CD4-positive, alpha-beta memory T cell (primary cell): ENCODE data around the gene ARHGEF11. TPM values are rescaled to one million over a fixed set of nuclear protein-coding genes. Genes with fewer than 3 reads are reported as not detected.

Source experiments
- CTCF ChIA-PET: fragments of 350-600 bp; sonication (Branson Sonifier 250); formaldehyde crosslinking; loops from one replicate; lab custom pipeline; 2021; ENCODE audit warnings: inconsistent platforms; ENCODE audit not compliant: partially characterized antibody; lab: Charles Lee
- POLR2A ChIA-PET: fragments of 350-600 bp; sonication (Branson Sonifier 250); formaldehyde crosslinking; loops from one replicate; lab custom pipeline; 2021; ENCODE audit not compliant: partially characterized antibody; lab: Charles Lee
- DNase-seq, 5 donors: peaks; one replicate each; pipeline versions ENCODE4 v3.0.0 to v3.0.0-alpha.2; 2020 to 2022; ENCODE audit warnings: mixed read lengths in 1 of 5
- H3K27ac ChIP-seq: one replicate; pipeline ENCODE4 v1.7.0; 2013; ENCODE audit warnings: low read depth, low read length
- H3K27me3 ChIP-seq: 2 replicates; pipeline ENCODE4 v1.7.0; 2013; ENCODE audit warnings: mild to moderate bottlenecking, low read length, moderate library complexity; ENCODE audit not compliant: insufficient read depth
- H3K36me3 ChIP-seq: 2 replicates; pipeline ENCODE4 v1.7.0; 2013; ENCODE audit warnings: mild to moderate bottlenecking, low read length, moderate library complexity; ENCODE audit not compliant: insufficient read depth
- H3K4me1 ChIP-seq: 2 replicates; pipeline ENCODE4 v1.7.0; 2013; ENCODE audit warnings: mild to moderate bottlenecking, low read length, moderate library complexity; ENCODE audit not compliant: insufficient read depth
- H3K4me3 ChIP-seq, 2 donors: one replicate each; pipeline ENCODE4 v1.7.0; 2013; ENCODE audit warnings: low read length in 2 of 2, mild to moderate bottlenecking in 1 of 2
- H3K9me3 ChIP-seq, 2 donors: one replicate each; pipeline ENCODE4 v1.7.0; 2013; ENCODE audit warnings: low read length in 2 of 2, control low read depth in 1 of 2; ENCODE audit not compliant: control insufficient read depth in 1 of 2
- H3K27ac Mint-ChIP-seq, 7 donors: one replicate each; pipeline ENCODE4 v1.8.0; 2020 to 2021; ENCODE audit warnings: mixed read lengths in 7 of 7, mild to moderate bottlenecking in 6 of 7, inconsistent platforms in 3 of 7, moderate library complexity in 3 of 7
- H3K27me3 Mint-ChIP-seq, 2 donors: one replicate each; pipeline ENCODE4 v1.8.0; 2020 to 2021; ENCODE audit warnings: mixed read lengths in 2 of 2
- H3K36me3 Mint-ChIP-seq, 2 donors: one replicate each; pipeline ENCODE4 v1.8.0; 2020 to 2021; ENCODE audit warnings: mixed read lengths in 2 of 2, inconsistent platforms in 1 of 2, mild to moderate bottlenecking in 1 of 2
- H3K4me1 Mint-ChIP-seq, 4 donors: one replicate each; pipeline ENCODE4 v1.8.0; 2020 to 2021; ENCODE audit warnings: mixed read lengths in 4 of 4, mild to moderate bottlenecking in 1 of 4
- H3K4me3 Mint-ChIP-seq, 8 donors: one replicate each; pipeline ENCODE4 v1.8.0; 2020 to 2021; ENCODE audit warnings: mixed read lengths in 8 of 8, mild to moderate bottlenecking in 7 of 8, moderate library complexity in 6 of 8, inconsistent platforms in 3 of 8
- H3K9me3 Mint-ChIP-seq, 8 donors: one replicate each; pipeline ENCODE4 v1.8.0; 2020 to 2021; ENCODE audit warnings: mixed read lengths in 8 of 8, mild to moderate bottlenecking in 5 of 8, inconsistent platforms in 3 of 8, moderate library complexity in 1 of 8
- intact Hi-C: fragments of 100-400 bp; cut with micrococcal nuclease; formaldehyde crosslinking; loops from one replicate; pipeline ENCODE4 v1.15.1; 2023
- polyA plus RNA-seq, 2 donors: library from polyadenylated mRNA; unstranded; fragments of 300-500 nt; fragmentation: Illumina TruSeq; gene quantifications; one replicate each; pipeline ENCODE4 v1.2.3, GENCODE V29; 2021
- total RNA-seq, 2 experiments: library from RNA; stranded (reverse); gene quantifications; one replicate each; pipeline ENCODE4 v1.2.3, GENCODE V29; 2021

ARHGEF11 gene
- total and polyA plus RNA-seq, 4 experiments from 2014 or later, result 7.9 to 24.1 (median 20.9) TPM

DNA sequence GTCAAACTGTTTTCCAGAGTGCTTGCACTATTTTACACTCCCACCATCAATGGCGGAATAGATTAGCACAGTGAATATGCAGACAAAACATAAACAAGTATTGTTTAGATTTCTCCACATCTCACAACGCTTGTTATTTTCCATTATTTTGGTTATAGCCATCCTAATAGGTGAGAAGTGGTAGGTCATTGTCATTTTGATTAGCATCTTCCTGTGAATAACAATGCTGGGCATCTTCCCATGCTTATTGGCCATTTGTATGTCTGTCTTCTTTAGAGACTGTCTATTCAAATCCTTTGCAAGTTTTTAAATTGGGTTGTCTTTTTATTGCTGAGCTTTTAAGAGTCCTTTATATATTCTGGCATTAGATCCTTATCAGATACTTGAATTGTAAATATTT, 70.5 kb downstream of the ARHGEF11 start:
- peaks cover 27 to 29% of the 10 kb centered on the region in 2 donors for H3K27me3 Mint-ChIP-seq
- Histone ChIP-seq H3K9me3 (no peaks in the 10 kb centered on the region), H3K27ac (no peak overlapping the region), H3K27me3 (no peaks in the 10 kb centered on the region), H3K4me3 (no peak overlapping the region), H3K4me1 (no peaks in the 10 kb centered on the region), H3K36me3 (no peaks in the 10 kb centered on the region)
- intact Hi-C loops, result no loop called here
- POLR2A ChIA-PET, result no interaction called here
- no peaks in the 10 kb centered on the region for H3K36me3 Mint-ChIP-seq
- no peak for DNase-seq
- H3K27ac Mint-ChIP-seq, result no peak overlapping the region
- CTCF ChIA-PET, result no interaction called here
- no peaks in the 10 kb centered on the region for H3K9me3 Mint-ChIP-seq
- H3K4me3 Mint-ChIP-seq, result no peak overlapping the region
- H3K4me1 Mint-ChIP-seq, result no peaks in the 10 kb centered on the region

GRCh38 chr1:156973417-156973816, 72.1 kb downstream of the ARHGEF11 start:
- Mint-ChIP-seq H3K36me3 (no peaks in the 10 kb centered on the region), H3K9me3 (no peaks in the 10 kb centered on the region), H3K27ac (no peak overlapping the region), H3K4me3 (no peak overlapping the region), H3K4me1 (no peaks in the 10 kb centered on the region), H3K27me3 (peaks cover 19 to 26% of the 10 kb centered on the region in 2 donors)
- no peak overlapping the region for H3K4me3 ChIP-seq
- POLR2A ChIA-PET, result no interaction called here
- H3K36me3 ChIP-seq, result no peaks in the 10 kb centered on the region
- no peaks in the 10 kb centered on the region for H3K4me1 ChIP-seq
- no peak for DNase-seq
- no peak overlapping the region for H3K27ac ChIP-seq
- intact Hi-C loops, result no loop called here
- no peaks in the 10 kb centered on the region for H3K9me3 ChIP-seq
- CTCF ChIA-PET, result no interaction called here
- H3K27me3 ChIP-seq, result no peaks in the 10 kb centered on the region

GRCh38 chr1:156970017-156970416, 75.5 kb downstream of the ARHGEF11 start:
- no peaks in the 10 kb centered on the region for H3K9me3 ChIP-seq
- Mint-ChIP-seq H3K36me3 (no peaks in the 10 kb centered on the region), H3K4me1 (peaks cover 0 to 3% (median 0%) of the 10 kb centered on the region in 4 donors), H3K4me3 (no peak overlapping the region), H3K27me3 (peaks cover 12 to 17% of the 10 kb centered on the region in 2 donors), H3K9me3 (no peaks in the 10 kb centered on the region), H3K27ac (no peak overlapping the region)
- H3K4me1 ChIP-seq, result no peaks in the 10 kb centered on the region
- H3K4me3 ChIP-seq, result no peak overlapping the region
- H3K36me3 ChIP-seq, result no peaks in the 10 kb centered on the region
- H3K27ac ChIP-seq, result no peak overlapping the region
- ChIA-PET CTCF (interaction anchor here (0.7 to 6.7 kb wide), 19 partner anchors 10 to 280 kb away, joined by 3 to 72 read pairs (median 4); partner anchors contain the start of genes LRRC71 and NTRK1), POLR2A (interaction anchor here (0.7 to 0.8 kb wide), 2 partner anchors 25 to 60 kb away, joined by 3 to 4 read pairs; no protein-coding TSS in a partner anchor)
- peak in 4 of 5 donors; percentile 4 to 17 (median 10) for DNase-seq
- intact Hi-C loops, result loop anchor here (1.0 kb wide), 2 partner anchors 60 to 78 kb away; no protein-coding TSS in a partner anchor
- no peaks in the 10 kb centered on the region for H3K27me3 ChIP-seq

- Mint-ChIP-seq H3K27me3 (peaks cover 12 to 13% of the 10 kb centered on the region in 2 donors), H3K9me3 (no peaks in the 10 kb centered on the region), H3K27ac (peak overlapping the region in 1 of 7 donors; percentile 77), H3K4me3 (no peak overlapping the region), H3K36me3 (no peaks in the 10 kb centered on the region), H3K4me1 (peaks cover under 1 to 3% (median 2%) of the 10 kb centered on the region in 4 donors)
- Histone ChIP-seq H3K36me3 (no peaks in the 10 kb centered on the region), H3K4me1 (peaks cover 2% of the 10 kb centered on the region), H3K9me3 (no peaks in the 10 kb centered on the region), H3K27me3 (no peaks in the 10 kb centered on the region), H3K27ac (no peak overlapping the region), H3K4me3 (no peak overlapping the region)
- intact Hi-C loops, result no loop called here
- DNase-seq, result no peak
- ChIA-PET POLR2A (no interaction called here), CTCF (interaction anchor here (1.1 to 6.7 kb wide), 11 partner anchors 9 to 280 kb away, joined by 3 to 72 read pairs (median 5); partner anchors contain the start of gene NTRK1)
Measured at GRCh38 chr1:156969496-156969895, 76.0 kb downstream of the ARHGEF11 start.

GRCh38 chr1:156964441-156964840, 81.1 kb downstream of the ARHGEF11 start:
- H3K36me3 Mint-ChIP-seq, result peaks cover 4 to 22% of the 10 kb centered on the region in 2 donors
- no peak overlapping the region for H3K27ac ChIP-seq
- H3K9me3 Mint-ChIP-seq, result peaks cover 0 to 7% (median 3%) of the 10 kb centered on the region in 8 donors
- peaks cover 28 to 37% (median 29%) of the 10 kb centered on the region in 4 donors for H3K4me1 Mint-ChIP-seq
- H3K9me3 ChIP-seq, result no peaks in the 10 kb centered on the region
- peaks cover 37% of the 10 kb centered on the region for H3K4me1 ChIP-seq
- H3K36me3 ChIP-seq, result peaks cover 8% of the 10 kb centered on the region
- H3K4me3 ChIP-seq, result no peak overlapping the region
- no peak for DNase-seq
- H3K4me3 Mint-ChIP-seq, result peak overlapping the region in 6 of 8 donors; percentile 36 to 96 (median 92)
- ChIA-PET POLR2A (interaction anchor here (0.9 kb wide), 1 partner anchor 8 kb away, joined by 3 read pairs; no protein-coding TSS in a partner anchor), CTCF (interaction anchor here (1.4 to 2.0 kb wide), 2 partner anchors 72 to 74 kb away, joined by 6 to 10 read pairs; no protein-coding TSS in a partner anchor)
- H3K27me3 Mint-ChIP-seq, result peaks cover 6 to 7% of the 10 kb centered on the region in 2 donors
- peak overlapping the region in 6 of 7 donors; percentile 19 to 93 (median 76) for H3K27ac Mint-ChIP-seq
- intact Hi-C loops, result no loop called here
- H3K27me3 ChIP-seq, result no peaks in the 10 kb centered on the region

DNA sequence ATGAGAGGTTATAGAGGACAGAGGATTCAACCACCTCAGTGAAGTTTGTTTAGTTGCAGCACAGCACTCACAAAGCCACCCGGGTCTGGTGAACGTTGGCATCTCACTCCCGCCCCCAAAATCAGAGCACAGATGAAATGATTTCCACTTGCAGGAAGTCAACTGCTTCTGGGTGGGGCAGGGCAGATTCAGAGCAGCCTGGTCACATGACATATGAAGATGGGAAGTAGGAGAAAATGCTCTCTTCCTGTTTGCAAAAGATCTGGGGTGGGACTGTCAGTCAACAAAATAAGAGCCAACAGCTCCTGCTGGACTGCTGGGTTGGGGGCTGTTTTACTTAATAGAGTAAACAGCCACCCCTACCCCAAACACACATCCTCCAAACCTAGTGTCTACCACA, 81.9 kb downstream of the ARHGEF11 start:
- intact Hi-C loops, result no loop called here
- peak; percentile 39 to 60 (median 49) for DNase-seq
- Mint-ChIP-seq H3K27me3 (peaks cover 5 to 7% of the 10 kb centered on the region in 2 donors), H3K4me1 (peaks cover 28 to 41% (median 31%) of the 10 kb centered on the region in 4 donors), H3K27ac (peak overlapping the region; percentile 65 to 96 (median 92)), H3K4me3 (peak overlapping the region; percentile 79 to 96 (median 90)), H3K36me3 (peaks cover 9 to 31% of the 10 kb centered on the region in 2 donors), H3K9me3 (peaks cover 0 to 7% (median 3%) of the 10 kb centered on the region in 8 donors)
- peaks cover 9% of the 10 kb centered on the region for H3K36me3 ChIP-seq
- H3K9me3 ChIP-seq, result no peaks in the 10 kb centered on the region
- H3K4me1 ChIP-seq, result peaks cover 37% of the 10 kb centered on the region
- H3K27me3 ChIP-seq, result no peaks in the 10 kb centered on the region
- no peak overlapping the region for H3K27ac ChIP-seq
- peak overlapping the region; percentile 57 to 59 for H3K4me3 ChIP-seq
- ChIA-PET POLR2A (interaction anchor here (0.9 kb wide), 1 partner anchor 8 kb away, joined by 3 read pairs; no protein-coding TSS in a partner anchor), CTCF (interaction anchor here (1.2 to 2.0 kb wide), 4 partner anchors 23 to 73 kb away, joined by 3 to 10 read pairs (median 6); no protein-coding TSS in a partner anchor)

GRCh38 chr1:156961709-156962108, 83.8 kb downstream of the ARHGEF11 start:
- CTCF ChIA-PET, result interaction anchor here (1.3 to 3.9 kb wide), 5 partner anchors 8 to 70 kb away, joined by 3 to 21 read pairs (median 6); no protein-coding TSS in a partner anchor
- peaks cover 28 to 47% (median 33%) of the 10 kb centered on the region in 4 donors for H3K4me1 Mint-ChIP-seq
- peak in 4 of 5 donors; percentile 37 to 54 (median 38) for DNase-seq
- H3K4me3 ChIP-seq, result no peak overlapping the region
- peaks cover 0 to 1% of the 10 kb centered on the region in 2 donors for H3K27me3 Mint-ChIP-seq
- peaks cover 17 to 49% of the 10 kb centered on the region in 2 donors for H3K36me3 Mint-ChIP-seq
- no peak overlapping the region for H3K27ac ChIP-seq
- POLR2A ChIA-PET, result no interaction called here
- peaks cover 12% of the 10 kb centered on the region for H3K36me3 ChIP-seq
- peaks cover 37% of the 10 kb centered on the region for H3K4me1 ChIP-seq
- H3K9me3 Mint-ChIP-seq, result peaks cover 0 to 7% (median 3%) of the 10 kb centered on the region in 8 donors
- peak overlapping the region in 3 of 7 donors; percentile 36 to 72 (median 46) for H3K27ac Mint-ChIP-seq
- no peaks in the 10 kb centered on the region for H3K27me3 ChIP-seq
- intact Hi-C loops, result no loop called here
- no peaks in the 10 kb centered on the region for H3K9me3 ChIP-seq
- peak overlapping the region in 7 of 8 donors; percentile 49 to 72 (median 59) for H3K4me3 Mint-ChIP-seq
